ENCODE data around the gene PTGDS. TPM values are rescaled to one million over a fixed set of nuclear protein-coding genes. Genes with fewer than 3 reads are reported as not detected.

The PTGDS gene
- polyA plus RNA-seq (ENCODE audit: insufficient read length in 3 of 3): 10 to 100 TPM; 52.6 to 87.9 (median 87.8) TPM
- long read RNA-seq, donor 1, transcript PTGDS-209 (6 exons, 754 nt): minor isoform, 5 of 71 reads
- long read RNA-seq, donor 1, transcript PTGDS-202 (7 exons, 807 nt): major isoform, 66 of 71 reads
- long read RNA-seq, donor 1, partial matches to known transcripts: 0 of 71 reads
- long read RNA-seq, donor 1, other reads (novel, unspliced or antisense): 0 of 71 reads
- long read RNA-seq, donor 2, transcript PTGDS-202 (7 exons, 807 nt): major isoform, 88 of 99 reads
- long read RNA-seq, donor 2, partial matches to known transcripts: 0 of 99 reads
- long read RNA-seq, donor 2, other reads (novel, unspliced or antisense): 9 of 99 reads
- long read RNA-seq, donor 3, transcript PTGDS-202 (7 exons, 807 nt): major isoform, 12 of 14 reads
- long read RNA-seq, donor 3, partial matches to known transcripts: 0 of 14 reads
- long read RNA-seq, donor 3, other reads (novel, unspliced or antisense): 0 of 14 reads
- long read RNA-seq, donor 4, transcript PTGDS-202 (7 exons, 807 nt): major isoform, 42 of 50 reads
- long read RNA-seq, donor 4, partial matches to known transcripts: 8 of 50 reads
- long read RNA-seq, donor 4, other reads (novel, unspliced or antisense): 0 of 50 reads
- long read RNA-seq, donor 5, transcript PTGDS-202 (7 exons, 807 nt): major isoform, 25 of 31 reads
- long read RNA-seq, donor 5, partial matches to known transcripts: 0 of 31 reads
- long read RNA-seq, donor 5, other reads (novel, unspliced or antisense): 5 of 31 reads
- long read RNA-seq, donor 6, transcript PTGDS-202 (7 exons, 807 nt): major isoform, 32 of 35 reads
- long read RNA-seq, donor 6, partial matches to known transcripts: 0 of 35 reads
- long read RNA-seq, donor 6, other reads (novel, unspliced or antisense): 0 of 35 reads
- long read RNA-seq, donor 7, transcript PTGDS-202 (7 exons, 807 nt): major isoform, 115 of 171 reads
- long read RNA-seq, donor 7, partial matches to known transcripts: 41 of 171 reads
- long read RNA-seq, donor 7, other reads (novel, unspliced or antisense): 14 of 171 reads
- long read RNA-seq, donor 8, partial matches to known transcripts: 0 of 2 reads
- long read RNA-seq, donor 8, other reads (novel, unspliced or antisense): 0 of 2 reads
- long read RNA-seq, donor 9, transcript PTGDS-202 (7 exons, 807 nt): major isoform, 50 of 54 reads
- long read RNA-seq, donor 9, partial matches to known transcripts: 0 of 54 reads
- long read RNA-seq, donor 9, other reads (novel, unspliced or antisense): 0 of 54 reads
- long read RNA-seq, donor 10, transcript PTGDS-202 (7 exons, 807 nt): major isoform, 90 of 100 reads
- long read RNA-seq, donor 10, partial matches to known transcripts: 7 of 100 reads
- long read RNA-seq, donor 10, other reads (novel, unspliced or antisense): 0 of 100 reads
- long read RNA-seq, donor 11, transcript PTGDS-202 (7 exons, 807 nt): major isoform, 36 of 43 reads
- long read RNA-seq, donor 11, partial matches to known transcripts: 5 of 43 reads
- long read RNA-seq, donor 11, other reads (novel, unspliced or antisense): 0 of 43 reads
- long read RNA-seq, donor 12, transcript PTGDS-202 (7 exons, 807 nt): major isoform, 28 of 29 reads
- long read RNA-seq, donor 12, partial matches to known transcripts: 0 of 29 reads
- long read RNA-seq, donor 12, other reads (novel, unspliced or antisense): 0 of 29 reads
- long read RNA-seq, donor 13, transcript PTGDS-202 (7 exons, 807 nt): major isoform, 11 of 21 reads
- long read RNA-seq, donor 13, partial matches to known transcripts: 8 of 21 reads
- long read RNA-seq, donor 13, other reads (novel, unspliced or antisense): 0 of 21 reads
- long read RNA-seq, donor 14: 0 reads
- long read RNA-seq, donor 15, transcript PTGDS-202 (7 exons, 807 nt): major isoform, 43 of 55 reads
- long read RNA-seq, donor 15, partial matches to known transcripts: 5 of 55 reads
- long read RNA-seq, donor 15, other reads (novel, unspliced or antisense): 5 of 55 reads
- long read RNA-seq, donor 16, transcript PTGDS-202 (7 exons, 807 nt): major isoform, 37 of 44 reads
- long read RNA-seq, donor 16, partial matches to known transcripts: 5 of 44 reads
- long read RNA-seq, donor 16, other reads (novel, unspliced or antisense): 0 of 44 reads

GRCh38 chr9:136977223-136977622 is at the start of gene PTGDS:
PTGDS (plus strand) TSS chr9:136977504; CDS start chr9:136977579, 75 bp downstream.
- no peak for DNase-seq

DNA sequence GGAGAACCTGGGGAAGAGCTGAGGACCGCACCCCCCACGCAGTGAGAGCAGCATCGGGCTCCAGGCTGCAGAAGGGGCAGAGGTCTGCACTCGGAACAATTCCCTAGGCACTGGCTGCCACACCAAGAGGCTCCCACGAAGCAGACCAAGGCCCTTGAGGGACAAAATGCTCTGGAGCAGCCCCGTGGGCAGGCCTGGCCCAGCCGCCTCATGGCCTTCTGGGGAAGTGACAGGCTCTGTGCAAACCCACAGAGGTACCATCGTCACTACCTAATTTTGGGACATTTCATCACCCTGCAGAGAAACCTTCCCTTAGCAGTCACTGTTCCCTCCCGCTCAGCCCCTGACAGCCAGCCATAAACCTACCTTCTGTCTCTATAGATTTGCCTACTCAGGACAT is 48.7 kb upstream of the PTGDS start:
- no peak for DNase-seq

DNA sequence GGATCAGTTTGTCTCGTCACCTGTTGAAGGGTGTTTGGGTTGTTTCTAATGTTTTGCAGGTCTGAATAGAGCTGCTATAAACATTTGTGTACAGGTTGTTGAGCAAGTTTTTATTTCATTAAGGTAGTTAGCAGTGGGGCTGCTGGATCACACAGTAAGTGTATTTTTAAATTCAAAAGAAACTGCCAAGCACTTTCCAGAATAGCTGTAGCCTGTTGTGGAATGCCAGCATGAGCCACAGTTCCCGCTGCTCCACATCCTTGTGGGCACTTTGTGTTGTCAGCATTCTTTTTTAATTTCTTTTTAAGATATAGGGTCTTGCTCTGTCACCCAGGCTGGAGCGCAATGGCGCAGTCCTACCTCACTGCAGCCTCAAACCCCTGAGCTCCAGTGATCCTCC is 47.3 kb upstream of the PTGDS start:
- no peak for DNase-seq

GRCh38 chr9:136931611-136932130 is 45.6 kb upstream of the PTGDS start:
- DNase-seq: no peak

DNA sequence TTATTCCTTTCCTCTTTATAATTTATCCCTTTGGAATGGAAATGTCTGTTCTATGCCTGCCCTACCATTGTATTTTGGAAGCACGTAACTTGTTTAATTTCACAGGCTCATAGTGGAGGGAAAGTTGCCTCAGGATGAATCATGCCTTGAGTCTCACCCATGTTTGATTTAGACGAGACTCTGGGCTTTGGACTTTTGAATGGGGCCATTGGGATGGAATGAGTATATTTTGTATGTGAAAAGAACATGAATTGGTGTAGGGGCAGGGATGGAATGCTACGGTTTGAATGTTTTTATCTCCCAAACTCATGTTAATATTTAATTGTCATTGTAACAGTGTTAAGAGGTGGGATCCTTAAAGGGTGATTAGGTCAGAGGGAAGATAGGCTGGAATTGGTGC is 43.0 kb upstream of the PTGDS start:
- no peak for DNase-seq

DNA sequence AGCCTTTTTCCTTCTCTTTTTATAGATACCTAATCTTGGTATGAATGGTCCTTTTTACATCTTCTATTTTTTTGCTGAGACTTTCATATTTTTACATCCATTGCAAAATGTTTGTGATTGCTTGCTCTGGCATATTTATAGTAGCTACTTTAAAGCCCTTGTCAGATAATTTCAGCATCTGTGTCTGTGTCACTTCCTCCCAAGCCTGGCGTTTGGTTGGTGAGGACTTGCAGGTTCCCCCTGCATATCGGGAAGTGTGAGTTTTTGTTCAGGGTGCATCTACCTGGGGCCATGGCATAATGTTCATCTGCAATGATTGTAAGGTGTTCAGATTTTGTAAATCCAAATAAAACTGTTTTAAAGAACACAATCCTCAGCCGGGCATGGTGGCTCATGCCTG is 41.7 kb upstream of the PTGDS start:
- no peak for DNase-seq

DNA sequence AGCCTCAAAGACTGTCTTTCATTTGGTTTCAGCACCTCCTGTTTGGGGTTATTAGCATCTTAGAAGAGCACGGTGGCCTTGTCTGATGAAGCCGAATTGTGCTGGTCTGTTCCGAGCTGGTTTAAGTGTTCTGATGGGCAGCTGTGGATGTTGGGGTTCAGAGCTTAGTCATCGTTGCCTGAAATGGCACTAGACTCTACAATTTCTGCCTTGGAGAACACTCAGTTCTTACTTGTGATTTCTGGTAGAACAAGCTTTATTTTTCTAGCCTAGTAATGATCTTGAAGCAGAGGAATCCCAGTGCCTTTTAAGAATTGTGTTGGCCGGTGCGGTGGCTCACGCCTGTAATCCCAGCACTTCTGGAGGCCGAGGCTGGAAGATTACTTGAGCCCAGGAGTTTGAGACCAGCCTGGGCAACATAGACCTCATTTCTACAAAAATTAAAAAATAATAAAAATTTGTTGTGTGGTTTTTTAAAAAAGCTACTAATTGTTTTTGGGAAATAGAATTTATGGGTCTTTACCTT is 40.6 kb upstream of the PTGDS start:
- DNase-seq: no peak

- no peak for DNase-seq
Observed at GRCh38 chr9:136937186-136938001, 39.9 kb upstream of the PTGDS start.

DNA sequence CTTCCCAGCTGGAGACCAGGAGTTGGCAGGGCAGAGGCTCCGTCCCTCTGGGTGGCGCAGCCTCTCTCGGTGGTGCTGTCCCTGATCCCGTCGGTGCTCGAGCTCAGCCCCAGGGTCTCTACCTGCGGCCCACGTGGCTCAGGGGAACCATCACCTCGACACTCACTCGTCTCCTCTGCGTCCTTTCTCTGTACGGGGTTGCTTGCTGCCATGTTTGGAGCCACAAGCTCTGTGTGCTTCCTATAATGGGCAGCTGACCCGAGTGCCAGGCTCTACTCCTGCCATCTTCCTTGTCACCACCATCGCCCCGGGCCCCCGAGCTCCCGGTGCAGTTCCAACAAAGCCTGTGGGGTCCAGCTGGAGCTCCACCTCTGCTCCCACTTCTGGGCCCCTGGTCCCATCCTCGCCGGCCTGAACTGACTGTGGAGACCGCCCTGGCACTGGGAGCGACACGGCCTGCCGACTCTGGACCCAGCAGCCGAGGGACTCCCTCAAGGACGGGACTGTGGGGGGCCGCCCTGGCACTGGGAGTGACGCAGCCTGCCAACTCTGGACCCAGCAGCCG is 37.8 kb upstream of the PTGDS start:
- no peak for DNase-seq

DNA sequence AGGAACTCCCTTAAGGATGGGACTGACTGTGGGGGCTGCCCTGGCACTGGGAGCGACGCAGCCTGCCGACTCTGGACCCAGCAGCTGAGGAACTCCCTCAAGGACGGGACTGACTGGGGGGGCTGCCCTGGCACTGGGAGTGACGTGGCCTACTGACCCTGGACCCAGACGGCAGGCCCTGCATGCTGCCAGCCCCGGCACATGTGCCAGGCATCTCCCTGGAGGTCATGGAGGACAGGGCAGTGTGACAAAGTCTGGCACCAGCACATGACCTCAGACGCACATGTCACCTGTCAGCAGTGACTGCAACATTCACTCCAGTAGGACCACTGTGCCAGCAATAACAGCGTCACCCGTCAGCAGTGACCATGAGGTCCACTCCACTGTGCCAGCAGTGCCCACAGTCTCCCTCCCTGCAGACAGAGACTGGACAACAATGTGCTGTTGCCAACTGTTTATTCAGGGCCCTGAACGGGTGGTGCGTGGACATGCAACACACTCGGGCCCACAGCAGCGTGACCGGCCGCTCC is 37.2 kb upstream of the PTGDS start:
- DNase-seq: no peak

DNA sequence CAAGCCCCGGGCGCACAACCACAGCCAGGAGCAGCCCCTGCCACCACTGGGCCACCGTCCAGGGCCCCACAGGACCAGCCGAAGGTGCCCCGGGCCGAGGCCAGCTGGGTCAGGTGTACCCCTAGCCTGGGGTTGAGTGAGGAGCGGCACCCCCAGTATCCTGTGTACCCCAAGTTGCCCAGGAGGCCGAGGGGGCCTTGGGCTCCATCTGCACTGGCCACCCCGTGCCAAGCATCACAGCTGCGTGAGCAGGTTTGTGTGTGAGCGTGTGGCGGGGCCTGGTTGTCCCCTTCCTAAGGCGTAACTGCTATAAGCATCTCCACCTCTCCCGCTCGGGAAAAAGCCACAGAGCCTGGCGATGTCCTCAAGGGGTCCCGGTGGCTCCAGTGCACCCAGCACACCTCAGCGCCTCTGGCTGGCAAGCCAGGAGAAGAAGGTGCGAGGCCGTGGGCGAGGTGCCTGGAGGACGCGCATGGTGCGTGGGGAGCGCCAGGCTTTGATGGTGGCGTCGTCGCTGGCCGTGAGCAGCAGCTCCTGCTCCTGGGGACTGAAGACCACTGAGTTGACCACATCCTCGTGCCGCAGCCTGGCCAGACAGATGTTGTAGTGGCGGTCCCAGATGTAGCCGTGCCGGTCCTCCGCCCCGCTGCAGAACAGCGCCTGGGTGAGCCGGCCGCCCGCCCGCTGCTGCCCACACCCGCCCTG is 36.6 kb upstream of the PTGDS start:
- DNase-seq: no peak

- no peak for DNase-seq
Observed at GRCh38 chr9:136941231-136942111, 35.8 kb upstream of the PTGDS start.

- no peak for DNase-seq
Observed at GRCh38 chr9:136942112-136942880, 35.0 kb upstream of the PTGDS start.

DNA sequence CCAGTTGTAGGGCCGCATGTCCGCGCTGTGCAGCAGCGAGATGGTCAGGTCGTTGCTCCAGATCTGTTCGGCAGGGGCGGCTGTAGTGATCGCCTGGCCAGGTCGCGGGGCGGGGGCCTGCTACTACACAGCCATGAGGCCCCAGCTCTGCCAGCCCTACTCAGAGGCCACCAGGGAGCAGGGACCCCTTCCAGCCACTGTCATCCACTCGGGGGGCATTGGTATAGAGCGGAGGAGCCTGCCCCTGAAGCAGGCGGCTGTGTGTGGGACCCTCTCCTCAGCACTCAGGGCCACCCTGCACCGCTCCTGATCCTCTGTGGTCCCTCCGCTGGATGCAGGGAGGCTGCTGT is 34.4 kb upstream of the PTGDS start:
- DNase-seq: no peak
